HG02610 (cell line): Measurements from ENCODE around the gene USP49.
"Not testable (repeated sequence)": the region's sequence is repeated elsewhere in the genome, so short reads cannot be mapped to it uniquely, and the experiment has no call there.

Experiments
- ATAC-seq: cut with Tn5 transposase; IDR thresholded peaks from one replicate; pipeline ENCODE4 v1.9.1; 2021; ENCODE audit warnings: mild to moderate bottlenecking, moderate library complexity; ENCODE audit not compliant: unreplicated experiment

The USP49 gene

DNA sequence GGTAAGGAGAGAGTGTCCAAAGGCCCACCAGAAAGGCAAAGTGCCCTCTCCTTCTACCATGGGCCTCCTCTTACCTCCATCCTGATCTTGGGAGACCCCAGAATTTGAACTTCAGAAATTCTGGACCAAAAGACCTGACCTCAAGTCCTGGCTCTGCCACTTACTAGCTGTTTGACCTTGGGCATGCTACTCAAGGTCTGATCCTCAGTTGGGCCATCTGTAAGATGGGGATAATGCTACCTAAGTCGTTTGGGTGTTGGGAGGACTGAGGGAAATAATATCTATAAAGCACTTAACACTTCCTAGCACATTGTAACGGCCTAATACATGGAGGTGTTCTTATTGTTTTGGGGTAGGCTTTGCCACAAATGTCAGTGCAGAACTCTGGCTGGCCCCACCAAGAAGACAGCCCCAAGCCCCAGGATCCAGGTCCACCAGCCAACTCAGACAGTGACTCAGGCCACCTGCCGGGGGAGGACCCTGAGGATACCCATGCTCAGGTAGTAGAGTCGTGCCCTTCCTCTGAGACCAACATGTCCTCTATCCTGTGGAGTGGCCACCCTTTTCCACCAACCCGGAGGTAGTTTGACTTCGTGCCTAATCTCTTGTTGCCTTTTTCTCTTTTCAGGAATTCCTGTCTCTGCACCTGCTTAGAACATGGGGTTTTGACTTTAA is 111.9 kb downstream of the USP49 start:
- ATAC-seq: no peak

- no peak for ATAC-seq
Measured at GRCh38 chr6:41781366-41781730, 113.8 kb downstream of the USP49 start.

DNA sequence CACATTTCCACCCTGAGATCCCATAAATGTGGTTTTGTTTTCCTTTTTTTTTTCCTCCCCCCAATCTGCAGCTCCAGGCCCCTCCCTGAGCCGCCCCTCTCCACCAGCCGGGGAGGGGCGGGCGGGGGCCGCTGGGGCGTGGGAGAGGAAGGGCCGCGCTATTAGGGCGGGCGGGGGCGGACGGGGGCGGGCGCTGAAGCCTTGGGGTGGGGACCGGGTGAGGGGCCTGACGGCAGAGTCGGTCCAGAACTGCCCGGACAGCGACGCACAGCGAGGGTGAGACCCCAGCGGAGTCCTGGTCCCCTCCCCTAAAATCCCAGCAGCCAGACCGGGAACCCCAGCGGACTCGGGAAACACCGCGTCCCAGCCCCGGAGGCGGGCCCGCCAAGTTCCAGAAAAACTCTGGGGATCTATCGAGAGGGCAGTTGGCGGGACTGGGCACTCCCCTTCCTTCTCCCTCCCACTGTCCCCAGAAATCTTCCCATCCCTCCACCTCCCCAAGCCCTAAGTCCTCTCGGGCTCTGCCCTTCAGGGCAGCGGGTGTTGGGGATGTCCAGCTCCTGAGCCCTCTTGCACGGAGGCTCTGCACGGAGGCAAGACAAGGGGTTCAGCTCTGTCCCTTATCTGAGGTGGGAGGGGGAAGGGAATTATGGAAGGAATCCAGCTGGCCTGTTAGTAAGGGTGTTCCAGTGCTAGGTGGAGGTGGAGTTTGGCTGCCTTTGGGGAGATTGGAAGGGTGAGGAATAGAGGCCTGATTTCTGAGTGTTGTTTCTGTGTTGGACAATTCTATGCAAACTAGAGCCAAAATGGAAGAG is 114.4 kb downstream of the USP49 start, which contains the start of gene PRICKLE4:
Gene PRICKLE4 (plus strand): TSS at position 232 of the 815 bp plus-strand sequence. CDS start 2,692 bp downstream, outside the sequence.
- ATAC-seq: no peak

- ATAC-seq: peak; percentile 93
Measured at GRCh38 chr6:41779788-41780550, 115.2 kb downstream of the USP49 start, which contains the start of gene FRS3. Gene FRS3, minus strand, starts transcription at chr6:41779900. Its CDS starts 2,913 bp downstream, at chr6:41776987.

- peak; percentile 21 for ATAC-seq
Measured at GRCh38 chr6:41779336-41779735, 115.8 kb downstream of the USP49 start.

DNA sequence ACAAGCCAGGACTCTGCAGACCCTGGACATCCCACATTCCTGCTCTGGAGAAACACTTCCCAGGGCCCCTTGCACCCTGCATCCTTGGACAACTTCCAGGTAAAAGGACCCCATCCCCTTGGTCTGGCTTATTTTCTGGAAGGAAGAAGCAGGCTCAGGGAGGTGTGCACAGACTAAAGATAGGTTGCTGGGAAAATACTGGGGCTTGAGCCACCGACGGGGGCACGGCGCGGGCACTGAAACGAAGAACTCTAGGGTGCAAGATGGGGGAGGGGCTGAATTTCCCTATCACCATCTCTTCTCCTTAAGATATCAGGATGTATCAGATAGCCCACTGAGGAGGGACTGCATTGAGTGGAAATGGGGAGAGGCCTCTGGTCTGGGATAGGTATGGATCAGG is 116.3 kb downstream of the USP49 start:
- no peak for ATAC-seq

- no peak for ATAC-seq
Measured at GRCh38 chr6:41777551-41778285, 117.5 kb downstream of the USP49 start.

- ATAC-seq: no peak
Measured at GRCh38 chr6:41775293-41775882, 119.8 kb downstream of the USP49 start.

DNA sequence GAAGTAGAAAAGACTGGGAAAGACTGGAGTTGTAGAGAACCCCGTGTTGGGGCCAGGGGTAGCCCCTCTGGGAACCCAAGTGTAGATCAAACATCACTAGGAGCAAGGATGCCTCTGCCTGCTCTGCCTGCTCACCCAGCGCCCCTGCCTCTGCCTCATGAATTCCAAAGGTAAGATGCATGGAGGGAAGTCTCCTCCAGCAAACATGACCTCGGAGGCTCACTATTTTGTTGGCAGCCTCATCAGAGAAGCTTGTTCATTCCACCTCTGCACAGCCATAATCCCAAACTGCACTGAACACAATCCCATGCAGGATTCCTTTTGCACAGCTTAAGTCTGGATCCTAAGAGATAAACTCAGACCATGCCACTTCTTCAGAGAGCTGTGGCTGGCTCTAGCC is 120.3 kb downstream of the USP49 start:
- ATAC-seq: no peak

- ATAC-seq: no peak
Measured at GRCh38 chr6:41771058-41771983, 123.9 kb downstream of the USP49 start.

DNA sequence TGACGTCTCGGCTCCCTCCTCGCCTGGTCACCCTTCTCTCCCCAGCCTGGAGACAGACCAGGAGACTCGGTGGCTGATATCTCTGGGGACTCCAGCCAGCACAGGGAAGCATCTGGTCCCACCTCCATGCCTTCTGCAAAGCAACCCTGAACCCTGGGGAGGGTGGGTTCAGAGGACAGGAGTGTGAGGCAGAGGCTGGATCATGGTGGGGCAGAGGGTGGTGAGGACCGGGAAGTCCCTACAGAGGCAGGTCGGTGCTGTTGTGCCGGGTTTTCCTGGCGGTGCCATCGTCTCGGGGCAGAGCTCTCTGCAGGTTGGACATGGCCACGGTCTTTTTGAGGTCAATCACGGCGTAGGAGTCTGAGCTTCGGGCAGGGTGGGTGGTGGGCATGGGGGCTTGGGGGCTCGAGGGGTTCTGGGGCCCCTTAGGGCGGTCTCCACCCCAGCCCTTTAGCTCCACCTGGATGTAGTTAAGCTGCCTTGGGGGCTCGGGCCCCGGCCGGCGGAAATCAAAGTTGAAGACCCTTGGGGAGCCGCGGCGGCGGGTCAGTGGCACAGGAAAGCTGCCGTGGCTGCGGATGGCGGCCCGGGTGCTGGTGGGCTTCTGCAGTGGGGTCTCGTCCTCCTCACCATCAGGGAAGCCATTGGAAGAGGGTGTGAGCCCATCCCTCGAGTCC is 124.7 kb downstream of the USP49 start:
- ATAC-seq: no peak

DNA sequence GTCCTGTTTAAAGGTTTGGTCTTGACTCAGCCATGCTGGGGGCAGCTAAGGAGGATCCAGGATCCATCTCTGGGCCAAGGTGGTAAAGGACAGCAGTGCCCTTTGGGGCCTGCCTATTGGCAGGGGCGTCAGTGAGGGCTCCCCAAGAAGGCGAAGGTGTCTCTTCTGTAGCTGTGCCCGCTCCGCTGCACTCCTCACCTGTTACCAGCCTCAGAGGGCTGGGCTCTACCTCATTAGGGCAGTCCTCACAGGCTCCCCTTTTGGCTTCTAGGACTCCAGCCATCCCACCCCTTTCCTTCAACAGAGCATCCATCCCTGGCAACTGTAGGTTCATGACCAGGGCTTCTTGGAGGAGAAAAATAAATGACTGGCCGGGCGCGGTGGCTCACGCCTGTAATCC is 125.8 kb downstream of the USP49 start:
- ATAC-seq: no peak

- ATAC-seq: no peak
Measured at GRCh38 chr6:41768545-41769308, 126.4 kb downstream of the USP49 start.

DNA sequence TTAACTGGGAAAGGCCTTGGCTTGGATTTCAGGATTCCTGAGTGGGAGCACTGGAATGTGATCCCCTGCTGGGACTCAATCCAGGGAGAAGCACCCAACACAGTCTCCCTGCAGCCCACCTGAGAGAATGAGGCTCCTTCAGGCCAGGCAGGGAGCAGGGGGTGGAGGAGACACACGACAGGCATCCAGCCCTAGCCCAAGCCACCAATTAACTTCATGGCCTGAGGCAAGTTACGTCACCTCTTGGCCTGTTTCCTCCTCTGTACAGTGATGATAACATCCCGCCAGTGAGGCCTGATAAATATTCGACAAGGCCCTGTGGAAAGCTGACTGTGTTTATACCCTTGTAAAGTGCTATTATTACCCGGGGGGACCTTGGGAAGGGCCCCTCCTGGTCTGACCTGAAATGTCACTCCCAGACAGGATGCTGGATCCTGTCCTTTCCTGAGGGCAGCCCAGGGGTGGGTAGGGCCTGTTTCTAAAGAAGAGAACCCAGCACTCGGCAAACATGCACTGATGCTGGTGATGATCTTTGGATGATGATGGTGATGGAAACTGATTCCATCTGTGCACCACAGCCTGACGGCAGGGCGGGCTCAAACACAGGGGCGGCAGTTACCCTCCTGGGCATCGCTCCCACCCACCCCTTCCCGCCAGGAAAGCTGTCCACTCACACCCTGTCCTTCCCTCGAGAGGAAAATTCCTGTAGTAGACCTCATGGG is 127.9 kb downstream of the USP49 start:
- no peak for ATAC-seq

DNA sequence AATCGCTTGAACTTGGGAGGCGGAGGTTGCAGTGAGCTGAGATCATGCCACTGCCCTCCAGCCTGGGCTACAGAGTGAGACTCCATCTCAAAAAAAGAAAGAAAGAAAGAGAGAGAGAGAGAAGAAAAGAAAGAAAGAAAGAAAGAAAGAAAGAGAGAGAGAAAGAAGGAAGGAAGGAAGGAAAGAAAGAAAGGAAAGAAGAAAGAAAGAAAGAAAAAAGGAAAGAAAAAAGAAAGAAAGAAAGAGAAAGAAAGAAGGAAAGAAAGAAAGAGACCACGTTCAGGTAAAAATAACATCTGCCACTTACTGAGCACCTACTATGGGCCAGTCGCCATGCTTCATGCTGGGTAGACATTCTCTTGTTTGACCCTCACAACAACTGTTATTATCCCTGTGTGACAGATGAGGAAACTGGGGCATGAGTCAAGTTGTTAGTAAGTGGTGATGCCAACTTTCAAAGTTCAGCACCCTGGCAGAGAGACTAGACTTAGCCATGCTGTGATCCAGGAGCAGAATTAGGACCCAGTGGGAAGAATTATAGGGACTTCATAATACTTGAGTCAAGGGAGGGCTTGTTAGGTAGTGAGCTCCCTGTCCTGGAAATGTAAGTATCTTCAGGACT is 129.0 kb downstream of the USP49 start:
- ATAC-seq: not testable (repeated sequence)

DNA sequence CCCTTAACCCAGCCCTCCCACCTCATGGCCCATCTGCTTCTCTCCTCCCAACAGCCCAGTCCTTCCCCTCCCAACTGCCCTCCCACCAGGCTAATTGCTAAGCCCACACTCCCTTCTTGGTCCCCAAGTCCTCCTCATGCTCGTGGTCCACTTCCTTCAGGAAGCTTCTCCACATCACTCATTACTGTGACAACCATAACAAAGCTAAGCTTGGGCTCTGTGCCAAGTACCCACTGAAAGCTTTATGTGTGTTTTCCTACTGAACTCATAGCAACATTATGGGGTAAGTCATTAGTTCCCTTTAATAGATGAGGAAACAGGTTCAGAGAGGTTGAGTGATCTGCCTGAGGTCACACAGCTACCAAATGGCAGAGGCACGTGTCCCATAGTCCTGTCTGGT is 131.7 kb downstream of the USP49 start:
- no peak for ATAC-seq
